Thymus (tissue), 11 donors: ENCODE data around the gene OMP. TPM values are rescaled to one million over a fixed set of nuclear protein-coding genes. Genes with fewer than 3 reads are reported as not detected.

ENCODE experiments used
- DNase-seq, 9 donors: peaks; one replicate each; pipeline ENCODE4 v3.0.0-alpha.2; 2013; ENCODE audit warnings: low spot score in 9 of 9, low read depth in 6 of 9, missing footprints in 1 of 9
- H3K27ac ChIP-seq, 2 donors: one replicate each; pipeline ENCODE4 v1.5.1; 2013; ENCODE audit warnings: control low read depth in 1 of 2, low read depth in 1 of 2, low read length in 1 of 2, mild to moderate bottlenecking in 1 of 2, moderate library complexity in 1 of 2
- H3K27me3 ChIP-seq, 2 donors: one replicate each; pipeline ENCODE4 v1.5.1; 2013; ENCODE audit warnings: low read length in 1 of 2; ENCODE audit not compliant: control insufficient read depth in 2 of 2, insufficient read depth in 1 of 2
- H3K36me3 ChIP-seq, 2 donors: one replicate each; pipeline ENCODE4 v1.5.1; 2013; ENCODE audit warnings: low read length in 1 of 2, mild to moderate bottlenecking in 1 of 2, moderate library complexity in 1 of 2; ENCODE audit not compliant: control insufficient read depth in 2 of 2, insufficient read depth in 2 of 2
- H3K4me1 ChIP-seq, 2 donors: one replicate each; pipeline ENCODE4 v1.5.1; 2013; ENCODE audit warnings: low read length in 2 of 2; ENCODE audit not compliant: control insufficient read depth in 2 of 2, insufficient read depth in 2 of 2
- H3K4me3 ChIP-seq, 2 donors: one replicate each; pipeline ENCODE4 v1.5.1; 2013; ENCODE audit warnings: low read length in 2 of 2, control low read depth in 1 of 2, mild to moderate bottlenecking in 1 of 2
- H3K9me3 ChIP-seq, 2 donors: one replicate each; pipeline ENCODE4 v1.5.1; 2013; ENCODE audit warnings: low read length in 1 of 2, mild to moderate bottlenecking in 1 of 2; ENCODE audit not compliant: control insufficient read depth in 2 of 2, insufficient read depth in 1 of 2
- WGBS: extraction: QIAGEN DNeasy Blood & Tissue Kit; methylation state at CpG from one replicate; pipeline ENCODE4 v1.1.7; 2013; 5-methylcytosine and 5-hydroxymethylcytosine counted together
- polyA plus RNA-seq: library from polyadenylated mRNA; stranded (reverse); fragments of 200-250 nt; gene quantifications from one replicate; pipeline ENCODE4 v1.2.3, GENCODE V29; 2013
- total RNA-seq: library from RNA; stranded (reverse); fragments of 120-200 nt; gene quantifications from one replicate; pipeline ENCODE4 v1.2.4, GENCODE V29; 2013
- donor health status: healthy.

Gene OMP
- total and polyA plus RNA-seq, 2 donors = not detected

- no peak for DNase-seq
- Histone ChIP-seq H3K27ac (no peak overlapping the region), H3K4me3 (no peak overlapping the region), H3K9me3 (no peaks in the 10 kb centered on the region), H3K36me3 (no peaks in the 10 kb centered on the region), H3K27me3 (no peaks in the 10 kb centered on the region), H3K4me1 (no peaks in the 10 kb centered on the region)
- 98% methylated on average over 15 of the region's 15 CpGs for WGBS
These were observed 13.3 kb downstream of the OMP start for GRCh38 chr11:77115956-77116355.

- 96% methylated on average over 7 of the region's 7 CpGs for WGBS
- DNase-seq = no peak
These were observed 14.9 kb downstream of the OMP start for GRCh38 chr11:77117492-77117891.

GRCh38 chr11:77118086-77118485 is 15.4 kb downstream of the OMP start:
- no peaks in the 10 kb centered on the region for H3K9me3 ChIP-seq
- no peak overlapping the region for H3K4me3 ChIP-seq
- no peak for DNase-seq
- no peaks in the 10 kb centered on the region for H3K27me3 ChIP-seq
- 97% methylated on average over 17 of the region's 17 CpGs for WGBS
- H3K27ac ChIP-seq = no peak overlapping the region
- H3K36me3 ChIP-seq = no peaks in the 10 kb centered on the region
- no peaks in the 10 kb centered on the region for H3K4me1 ChIP-seq

More at GRCh38 chr11:77117492-77117891, 14.9 kb downstream of the OMP start:
- Histone ChIP-seq H3K27me3 (no peaks in the 10 kb centered on the region), H3K36me3 (no peaks in the 10 kb centered on the region), H3K4me3 (no peak overlapping the region), H3K4me1 (no peaks in the 10 kb centered on the region), H3K27ac (no peak overlapping the region), H3K9me3 (no peaks in the 10 kb centered on the region)

GRCh38 chr11:77118971-77119370 is 16.3 kb downstream of the OMP start:
- no peak for DNase-seq
- 96% methylated on average over 12 of the region's 12 CpGs for WGBS
- Histone ChIP-seq H3K9me3 (no peaks in the 10 kb centered on the region), H3K27ac (no peak overlapping the region), H3K36me3 (no peaks in the 10 kb centered on the region), H3K4me1 (no peaks in the 10 kb centered on the region), H3K4me3 (no peak overlapping the region), H3K27me3 (no peaks in the 10 kb centered on the region)

- over 99% methylated on average over 9 of the region's 9 CpGs for WGBS
- no peaks in the 10 kb centered on the region for H3K36me3 ChIP-seq
- DNase-seq = no peak
These were observed 16.9 kb downstream of the OMP start for GRCh38 chr11:77119531-77119936.

GRCh38 chr11:77120571-77120970 is 17.9 kb downstream of the OMP start:
- DNase-seq = no peak
- H3K27me3 ChIP-seq = no peaks in the 10 kb centered on the region
- H3K4me3 ChIP-seq = no peak overlapping the region
- WGBS = 98% methylated on average over 19 of the region's 19 CpGs
- no peaks in the 10 kb centered on the region for H3K9me3 ChIP-seq
- H3K36me3 ChIP-seq = no peaks in the 10 kb centered on the region
- no peak overlapping the region for H3K27ac ChIP-seq
- no peaks in the 10 kb centered on the region for H3K4me1 ChIP-seq

More at GRCh38 chr11:77119531-77119936, 16.9 kb downstream of the OMP start:
- Histone ChIP-seq H3K4me3 (no peak overlapping the region), H3K27me3 (no peaks in the 10 kb centered on the region), H3K9me3 (no peaks in the 10 kb centered on the region), H3K27ac (no peak overlapping the region), H3K4me1 (no peaks in the 10 kb centered on the region)

- Histone ChIP-seq H3K36me3 (no peaks in the 10 kb centered on the region), H3K27ac (no peak overlapping the region), H3K4me1 (no peaks in the 10 kb centered on the region), H3K27me3 (no peaks in the 10 kb centered on the region), H3K9me3 (no peaks in the 10 kb centered on the region), H3K4me3 (no peak overlapping the region)
- DNase-seq = no peak
- WGBS = 72% methylated on average over 10 of the region's 10 CpGs
These were observed 18.5 kb downstream of the OMP start for GRCh38 chr11:77121096-77121640.

- Histone ChIP-seq H3K27me3 (no peaks in the 10 kb centered on the region), H3K36me3 (no peaks in the 10 kb centered on the region), H3K9me3 (no peaks in the 10 kb centered on the region), H3K4me3 (no peak overlapping the region), H3K27ac (no peak overlapping the region), H3K4me1 (peaks cover 2 to 4% of the 10 kb centered on the region in 2 donors)
- no peak for DNase-seq
- 97% methylated on average over 8 of the region's 8 CpGs for WGBS
These were observed 19.4 kb downstream of the OMP start for GRCh38 chr11:77121876-77122575.

GRCh38 chr11:77122576-77123212 is 20.1 kb downstream of the OMP start:
- Histone ChIP-seq H3K4me1 (peaks cover 6 to 10% of the 10 kb centered on the region in 2 donors), H3K4me3 (no peak overlapping the region), H3K27ac (no peak overlapping the region), H3K36me3 (no peaks in the 10 kb centered on the region), H3K9me3 (no peaks in the 10 kb centered on the region), H3K27me3 (peaks cover 0 to 5% of the 10 kb centered on the region in 2 donors)
- WGBS = 99% methylated on average over 7 of the region's 7 CpGs
- DNase-seq = no peak
